Measurements from ENCODE around the gene ARL13B. TPM values are rescaled to one million over a fixed set of nuclear protein-coding genes. Genes with fewer than 3 reads are reported as not detected.
"Not testable (repeated sequence)": the region's sequence is repeated elsewhere in the genome, so short reads cannot be mapped to it uniquely, and the experiment has no call there.

The ARL13B gene
- total and polyA plus RNA-seq, 2 of the 4 experiments (the other 2 are of a cell fraction), result 2.7 to 3.0 TPM

- Histone ChIP-seq H3K14ac (replicated peaks; ENCODE audit: low read depth, low read length) (no peak overlapping the region; the same call in 1 of the 2 replicates), H3K79me1 (ENCODE audit: low read depth in 1 of 2, low read length in 2 of 2) (peaks cover 11 to 19% of the 10 kb centered on the region in 2 experiments; a peak in 3 of 4 replicates), H3K27me3 (ENCODE audit: control insufficient read depth, insufficient read depth, low read length) (no peaks in the 10 kb centered on the region), H3K9ac (ENCODE audit: low read depth, low read length) (no peak overlapping the region), H2AFZ (replicated peaks; ENCODE audit: low read length, poor library complexity) (no peak overlapping the region), H3K18ac (ENCODE audit: low read depth, low read length) (no peak overlapping the region), H2BK120ac (ENCODE audit: low read depth, low read length) (no peak overlapping the region), H3K56ac (ENCODE audit: extremely low read depth, insufficient read depth, low read length) (no peak overlapping the region), H3K9me1 (ENCODE audit: insufficient read depth, low read length) (no peaks in the 10 kb centered on the region), H3K27ac (ENCODE audit: insufficient read depth, low read length) (no peak overlapping the region), H4K8ac (ENCODE audit: low read depth in 2 of 2, low read length in 2 of 2) (no peak overlapping the region), H3K36me3 (ENCODE audit: control insufficient read depth, insufficient read depth, low read length) (peaks cover 8% of the 10 kb centered on the region), H3K4me2 (ENCODE audit: low read depth, low read length) (no peak overlapping the region), H3K9me3 (ENCODE audit: control insufficient read depth, insufficient read depth, low read length) (no peaks in the 10 kb centered on the region), H2AK9ac (replicated peaks; ENCODE audit: low read depth, low read length, poor library complexity) (no peak overlapping the region), H3K4me1 (ENCODE audit: control insufficient read depth, insufficient read depth, low read length) (no peaks in the 10 kb centered on the region), H4K91ac (ENCODE audit: insufficient read depth, low read depth, low read length) (no peak overlapping the region), H2BK5ac (ENCODE audit: low read depth, low read length, poor library complexity, severe bottlenecking) (no peak overlapping the region), H4K5ac (ENCODE audit: low read depth, low read length) (no peak overlapping the region), H2AK5ac (ENCODE audit: low read depth, low read length) (no peak overlapping the region), H4K20me1 (ENCODE audit: insufficient read depth, low read length) (no peaks in the 10 kb centered on the region), H3K4me3 (ENCODE audit: insufficient read depth, low read depth, low read length) (no peak overlapping the region), H2BK15ac (ENCODE audit: low read depth, low read length) (no peak overlapping the region), H2BK20ac (ENCODE audit: low read depth, low read length) (no peak overlapping the region), H3K4ac (ENCODE audit: low read depth, low read length) (no peak overlapping the region), H3K23ac (ENCODE audit: low read depth, low read length) (no peak overlapping the region)
- peak; percentile 69 for ATAC-seq (ENCODE audit: low read depth)
- no TSS peak for BruUV-seq (replicated peaks)
- dilution Hi-C loops (cut with HindIII; ENCODE audit: low sequenced_read_pairs, unreplicated experiment) (no loop called here), in situ Hi-C loops (cut with MboI; ENCODE audit: low sequenced_read_pairs) (no loop called here), intact Hi-C loops (cut with micrococcal nuclease) (no loop called here)
- WGBS, 2 experiments (ENCODE audit: extremely low coverage in 2 of 2, insufficient read length in 1 of 2), result 40% methylated on average over 1 of the region's 3 CpGs; no CpG with 5 or more reads in 1 of the 2 experiments
- POLR2A ChIA-PET (ENCODE audit: unreplicated experiment), result no interaction called here
- DNase-seq, result peak; percentile 68
- CTCF ChIA-PET, result no interaction called here
- peak; percentile 54; the same call in 1 of the 2 replicates for TF ChIP-seq USF2 (IDR thresholded peaks at IDR 0.05; ENCODE audit: low read depth, low read length)
- TF ChIP-seq ELK1 (IDR thresholded peaks at IDR 0.05; ENCODE audit: borderline replicate concordance, low read depth, low read length), result no peak
- TF ChIP-seq RCOR1 (IDR thresholded peaks at IDR 0.05; ENCODE audit: insufficient replicate concordance, low read length), result no peak
- no peak for TF ChIP-seq POLR2A (IDR thresholded peaks at IDR 0.05; ENCODE audit: low read depth, low read length)
- no peak for TF ChIP-seq BHLHE40 (IDR thresholded peaks at IDR 0.05; ENCODE audit: low read depth, low read length)
- TF ChIP-seq MXI1 (IDR thresholded peaks at IDR 0.05; ENCODE audit: borderline replicate concordance, low read depth, low read length), result no peak
- TF ChIP-seq RAD21 (IDR thresholded peaks at IDR 0.05; ENCODE audit: low read length), result no peak
Measured at GRCh38 chr3:94076055-94076454, 96.1 kb downstream of the ARL13B start.

GRCh38 chr3:94080552-94080951, 100.6 kb downstream of the ARL13B start:
- ATAC-seq (ENCODE audit: low read depth); H3K36me3 ChIP-seq (ENCODE audit: control insufficient read depth, insufficient read depth, low read length); H3K27me3 ChIP-seq (ENCODE audit: control insufficient read depth, insufficient read depth, low read length); POLR2A ChIA-PET (ENCODE audit: unreplicated experiment); intact Hi-C loops (cut with micrococcal nuclease); H4K5ac ChIP-seq (ENCODE audit: low read depth, low read length); H3K9me3 ChIP-seq (ENCODE audit: control insufficient read depth, insufficient read depth, low read length); H2BK5ac ChIP-seq (ENCODE audit: low read depth, low read length, poor library complexity, severe bottlenecking); H3K23ac ChIP-seq (ENCODE audit: low read depth, low read length); in situ Hi-C loops (cut with MboI; ENCODE audit: low sequenced_read_pairs); dilution Hi-C loops (cut with HindIII; ENCODE audit: low sequenced_read_pairs, unreplicated experiment); BruUV-seq (replicated peaks); H2BK15ac ChIP-seq (ENCODE audit: low read depth, low read length); H2AFZ ChIP-seq (replicated peaks; ENCODE audit: low read length, poor library complexity); H4K91ac ChIP-seq (ENCODE audit: insufficient read depth, low read depth, low read length); H3K56ac ChIP-seq (ENCODE audit: extremely low read depth, insufficient read depth, low read length); H3K9ac ChIP-seq (ENCODE audit: low read depth, low read length); H3K9me1 ChIP-seq (ENCODE audit: insufficient read depth, low read length); H3K18ac ChIP-seq (ENCODE audit: low read depth, low read length); DNase-seq; H3K4me3 ChIP-seq (ENCODE audit: insufficient read depth, low read depth, low read length); H4K8ac ChIP-seq (ENCODE audit: low read depth in 2 of 2, low read length in 2 of 2); H2BK20ac ChIP-seq (ENCODE audit: low read depth, low read length); H3K14ac ChIP-seq (replicated peaks; ENCODE audit: low read depth, low read length); H3K4me1 ChIP-seq (ENCODE audit: control insufficient read depth, insufficient read depth, low read length); H3K27ac ChIP-seq (ENCODE audit: insufficient read depth, low read length); H4K20me1 ChIP-seq (ENCODE audit: insufficient read depth, low read length); H2AK9ac ChIP-seq (replicated peaks; ENCODE audit: low read depth, low read length, poor library complexity); H2BK120ac ChIP-seq (ENCODE audit: low read depth, low read length); H3K4me2 ChIP-seq (ENCODE audit: low read depth, low read length); H2AK5ac ChIP-seq (ENCODE audit: low read depth, low read length); H3K4ac ChIP-seq (ENCODE audit: low read depth, low read length): not testable (repeated sequence)
- WGBS, 2 experiments (ENCODE audit: extremely low coverage in 2 of 2, insufficient read length in 1 of 2), result no CpG with 5 or more reads among the region's 5 CpGs
- CTCF ChIA-PET, result interaction anchor here (2.4 kb wide), 1 partner anchor 11 kb away, joined by 9 read pairs; no protein-coding TSS in a partner anchor
- peaks cover 6 to 11% of the 10 kb centered on the region in 2 experiments; a peak in 3 of 4 replicates for H3K79me1 ChIP-seq (ENCODE audit: low read depth in 1 of 2, low read length in 2 of 2)

Measured in IMR-90 (cell line).